Measurements from ENCODE around the gene FKBP1A.

Gene FKBP1A

GRCh38 chr20:1319051-1319450 lies 73.8 kb downstream of the FKBP1A start:
- peak; percentile 31 for DNase-seq (ENCODE audit: low spot score)
